Measurements from ENCODE around the gene HPCAL1.

GRCh38 chr2:10430886-10431622, 128.3 kb downstream of the HPCAL1 start:
- no peak for TF ChIP-seq CTCF (IDR thresholded peaks at IDR 0.05)
- TF ChIP-seq POLR2A (IDR thresholded peaks at IDR 0.05), result no peak

Measured in lower leg skin (tissue), 3 donors.